Measurements from ENCODE around the gene TMC4.

TMC4 gene

GRCh38 chr19:54115109-54116063 lies 57.6 kb downstream of the TMC4 start, which contains the start of the genes PRPF31 and TFPT:
PRPF31 (plus strand) TSS chr19:54115754; CDS start chr19:54118279, 2,525 bp downstream.
TFPT (minus strand) TSS chr19:54115657; CDS start chr19:54115269, 388 bp downstream.
- peaks cover 10% of the 10 kb centered on the region for H3K79me1 ChIP-seq (ENCODE audit: low read length)
- H2AK5ac ChIP-seq (ENCODE audit: low read length) = no peak within 1 kb of the TSS
- H3K56ac ChIP-seq (ENCODE audit: low read length) = peak within 1 kb of the TSS; percentile 90
- H3K36me3 ChIP-seq (ENCODE audit: control insufficient read depth, insufficient read depth, low read length) = peaks cover 5% of the 10 kb centered on the region
- H3K9ac ChIP-seq (ENCODE audit: low read length) = peak within 1 kb of the TSS; percentile 87
- H3K4me2 ChIP-seq (ENCODE audit: low read length) = peak within 1 kb of the TSS; percentile 82
- peak; percentile 99 for DNase-seq
- no peak within 1 kb of the TSS for H3K18ac ChIP-seq (ENCODE audit: low read length)
- H3K23ac ChIP-seq (ENCODE audit: low read length) = peak within 1 kb of the TSS; percentile 59
- no CpG with 5 or more reads among the region's 60 CpGs for WGBS (ENCODE audit: extremely low coverage, insufficient coverage, low lambda C conversion rate)
- H2BK120ac ChIP-seq (ENCODE audit: low read depth, low read length) = no peak within 1 kb of the TSS
- no peak within 1 kb of the TSS for H3K27ac ChIP-seq (ENCODE audit: low read depth, low read length)
- no peak within 1 kb of the TSS for H4K5ac ChIP-seq (ENCODE audit: low read length)
- peak within 1 kb of the TSS; percentile 90 for H3K4me3 ChIP-seq (ENCODE audit: low read length)
- H3K4me1 ChIP-seq (ENCODE audit: control insufficient read depth, low read depth, low read length) = no peaks in the 10 kb centered on the region
- H3K4ac ChIP-seq (ENCODE audit: low read depth, low read length) = peak within 1 kb of the TSS; percentile 39
- H2BK15ac ChIP-seq (replicated peaks; ENCODE audit: low read depth) = no peak within 1 kb of the TSS
- no peak within 1 kb of the TSS for H4K8ac ChIP-seq (ENCODE audit: low read depth, low read length)
- peak within 1 kb of the TSS; percentile 53 for H2BK5ac ChIP-seq (ENCODE audit: low read length)
- peaks cover 8% of the 10 kb centered on the region for H3K79me2 ChIP-seq (ENCODE audit: control insufficient read depth, insufficient read depth, low read length)
- H3K27me3 ChIP-seq (ENCODE audit: insufficient read depth, low read length, poor library complexity) = no peaks in the 10 kb centered on the region

- Histone ChIP-seq H4K5ac (ENCODE audit: low read length) (no peak overlapping the region), H2BK120ac (ENCODE audit: low read depth, low read length) (no peak overlapping the region), H3K4me3 (ENCODE audit: low read length) (peak overlapping the region; percentile 61), H3K36me3 (ENCODE audit: control insufficient read depth, insufficient read depth, low read length) (peaks cover 3% of the 10 kb centered on the region), H3K27ac (ENCODE audit: low read depth, low read length) (no peak overlapping the region), H3K79me2 (ENCODE audit: control insufficient read depth, insufficient read depth, low read length) (peaks cover 8% of the 10 kb centered on the region), H2AK5ac (ENCODE audit: low read length) (no peak overlapping the region), H2BK5ac (ENCODE audit: low read length) (no peak overlapping the region), H3K56ac (ENCODE audit: low read length) (peak overlapping the region; percentile 90), H2BK15ac (replicated peaks; ENCODE audit: low read depth) (no peak overlapping the region), H3K23ac (ENCODE audit: low read length) (peak overlapping the region; percentile 59), H4K8ac (ENCODE audit: low read depth, low read length) (no peak overlapping the region), H3K4me2 (ENCODE audit: low read length) (peak overlapping the region; percentile 82), H3K79me1 (ENCODE audit: low read length) (peaks cover 10% of the 10 kb centered on the region), H3K4ac (ENCODE audit: low read depth, low read length) (peak overlapping the region; percentile 39), H3K9ac (ENCODE audit: low read length) (peak overlapping the region; percentile 87), H3K18ac (ENCODE audit: low read length) (no peak overlapping the region), H3K4me1 (ENCODE audit: control insufficient read depth, low read depth, low read length) (no peaks in the 10 kb centered on the region), H3K27me3 (ENCODE audit: insufficient read depth, low read length, poor library complexity) (no peaks in the 10 kb centered on the region)
- WGBS (ENCODE audit: extremely low coverage, insufficient coverage, low lambda C conversion rate) = no CpG with 5 or more reads among the region's 28 CpGs
- DNase-seq = no peak
These were observed 58.4 kb downstream of the TMC4 start for GRCh38 chr19:54114340-54115108.
